CD4-positive, alpha-beta T cell treated with Interleukin-17A for 1 hour (primary cell): ENCODE results near the gene UTP11.
"Not testable (repeated sequence)": the region's sequence is repeated elsewhere in the genome, so short reads cannot be mapped to it uniquely, and the experiment has no call there.

Source experiments
- DNase-seq: peaks from one replicate; pipeline ENCODE4 v3.0.0-alpha.2; 2020

UTP11 gene, protein sequence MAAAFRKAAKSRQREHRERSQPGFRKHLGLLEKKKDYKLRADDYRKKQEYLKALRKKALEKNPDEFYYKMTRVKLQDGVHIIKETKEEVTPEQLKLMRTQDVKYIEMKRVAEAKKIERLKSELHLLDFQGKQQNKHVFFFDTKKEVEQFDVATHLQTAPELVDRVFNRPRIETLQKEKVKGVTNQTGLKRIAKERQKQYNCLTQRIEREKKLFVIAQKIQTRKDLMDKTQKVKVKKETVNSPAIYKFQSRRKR

DNA sequence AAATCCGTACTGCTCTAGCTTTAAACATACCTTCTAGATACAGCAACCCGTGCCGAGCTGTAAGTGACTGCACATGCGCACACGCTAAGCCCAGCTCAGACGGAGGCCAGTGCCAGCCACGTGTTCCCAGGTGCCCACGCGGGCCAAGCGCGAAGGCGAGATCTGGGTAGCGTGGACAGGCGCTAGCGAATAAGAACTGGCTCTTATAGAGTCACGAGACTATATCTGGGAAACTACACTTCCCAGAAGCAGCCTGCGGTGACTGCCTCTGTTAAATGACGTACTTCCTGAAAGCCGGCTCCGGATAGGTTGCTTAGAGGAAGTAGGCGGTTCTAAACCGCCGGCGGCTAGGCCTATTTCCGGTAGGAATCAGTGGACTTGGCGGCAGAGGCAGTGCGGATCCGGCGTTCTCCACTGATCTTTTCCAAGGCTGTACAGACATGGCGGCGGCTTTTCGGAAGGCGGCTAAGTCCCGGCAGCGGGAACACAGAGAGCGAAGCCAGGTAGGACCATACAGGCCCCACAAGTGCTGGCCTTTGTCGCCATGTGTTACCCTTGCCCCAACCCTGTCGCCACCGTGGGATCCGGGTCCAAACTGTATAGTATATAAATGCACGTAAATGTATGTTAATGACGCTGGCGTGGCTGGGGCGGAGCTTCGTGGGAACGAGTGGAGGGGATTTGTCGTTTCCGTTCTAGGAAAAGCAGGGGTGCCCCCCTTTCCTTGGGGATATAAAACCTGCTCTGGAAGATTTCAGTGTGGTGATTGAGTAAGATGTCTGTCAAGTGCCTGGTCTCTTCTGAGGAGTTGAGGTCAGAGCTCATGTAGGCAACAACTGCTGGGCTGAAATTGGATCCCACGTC, at the start of gene UTP11:
TSS of gene UTP11 (plus strand) at position 372 of the 864 bp plus-strand sequence. CDS start at position 441, 69 bp downstream.
- DNase-seq: peak; percentile 97

DNA sequence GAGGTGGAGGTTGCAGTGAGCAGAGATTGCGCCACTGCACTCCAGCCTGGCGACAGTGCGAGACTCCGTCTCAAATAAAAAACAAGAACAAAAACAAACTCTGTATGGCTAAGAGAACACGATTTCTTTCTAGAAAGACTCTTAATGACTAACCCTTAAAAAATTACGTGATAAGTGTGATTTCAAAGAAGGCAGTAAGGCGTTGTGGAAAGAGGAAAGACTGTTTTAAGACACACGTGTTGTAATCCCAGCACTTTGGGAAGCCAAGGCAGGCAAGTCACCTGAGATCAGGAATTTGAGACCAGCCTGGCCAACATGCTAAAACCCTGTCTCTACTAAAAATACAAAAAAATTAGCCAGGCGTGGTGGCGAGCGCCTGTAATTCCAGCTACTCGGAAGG, 48.4 kb upstream of the UTP11 start:
- not testable (repeated sequence) for DNase-seq

DNA sequence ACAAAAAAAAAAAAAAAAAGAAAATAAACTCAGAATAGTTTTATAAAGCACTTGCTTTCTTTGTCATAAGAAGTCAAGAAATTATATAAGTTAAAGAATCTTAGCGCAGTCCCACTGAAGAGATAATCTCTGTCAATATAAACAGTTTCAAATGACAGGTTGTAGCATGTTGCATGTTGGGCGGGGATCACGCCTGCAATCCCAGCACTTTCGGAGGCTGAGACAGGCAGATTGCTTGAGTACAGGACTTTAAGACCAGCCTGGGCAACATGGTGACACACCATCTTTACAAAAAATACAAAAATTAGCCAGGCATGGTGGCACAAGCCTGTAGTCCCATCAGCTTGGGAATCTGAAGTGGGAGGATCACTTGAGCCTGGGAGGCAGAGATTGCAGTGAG, 47.2 kb upstream of the UTP11 start:
- no peak for DNase-seq

DNA sequence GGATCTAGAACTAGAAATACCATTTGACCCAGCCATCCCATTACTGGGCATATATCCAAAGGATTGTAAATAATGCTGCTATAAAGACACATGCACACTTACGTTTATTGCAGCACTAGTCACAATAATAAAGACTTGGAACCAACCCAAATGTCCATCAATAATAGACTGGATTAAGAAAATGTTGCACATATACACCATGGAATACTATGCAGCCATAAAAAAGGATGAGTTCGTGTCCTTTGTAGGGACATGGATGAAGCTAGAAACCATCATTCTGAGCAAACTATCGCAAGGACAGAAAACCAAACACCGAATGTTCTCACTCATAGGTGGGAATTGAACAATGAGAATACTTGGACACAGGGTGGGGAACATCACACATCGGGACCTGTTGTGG, 38.9 kb upstream of the UTP11 start:
- not testable (repeated sequence) for DNase-seq

DNA sequence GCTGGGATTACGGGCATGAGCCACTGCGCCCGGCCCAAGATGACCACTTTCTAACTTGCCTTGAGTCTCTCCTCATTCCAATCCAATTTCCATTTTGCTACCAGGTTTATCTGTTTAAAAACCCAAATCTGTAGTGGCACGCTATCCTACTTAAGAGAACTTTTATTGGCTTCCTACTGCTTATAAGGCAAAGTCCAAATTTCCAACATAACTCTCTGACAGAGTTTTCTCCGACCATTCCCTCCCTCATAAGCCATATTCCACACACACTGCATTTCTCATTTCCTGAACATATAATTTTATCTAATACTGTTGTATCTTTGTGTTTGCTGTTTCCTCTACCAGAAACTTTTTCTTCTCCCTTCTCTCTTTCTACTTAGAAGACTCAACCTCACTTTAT, 38.0 kb upstream of the UTP11 start:
- DNase-seq: no peak

DNA sequence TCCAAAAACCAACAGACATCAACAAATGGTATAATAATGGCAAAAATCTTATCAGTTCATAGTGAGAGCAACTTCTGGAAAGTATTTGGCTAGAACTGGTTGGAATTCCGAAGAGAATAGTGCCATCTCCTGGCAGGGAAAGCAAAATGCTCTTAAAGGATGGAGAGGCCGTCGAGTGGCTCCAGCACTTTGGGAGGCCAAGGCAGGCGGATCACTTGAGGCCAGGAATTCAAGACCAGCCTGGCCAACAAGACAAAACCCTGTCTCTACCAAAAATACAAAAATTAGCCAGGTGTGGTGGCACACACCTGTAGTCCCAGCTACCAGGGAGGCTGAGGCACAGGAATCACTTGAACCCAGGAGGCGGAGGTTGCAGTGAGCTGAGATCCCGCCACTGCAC, 37.5 kb upstream of the UTP11 start:
- peak; percentile 30 for DNase-seq

DNA sequence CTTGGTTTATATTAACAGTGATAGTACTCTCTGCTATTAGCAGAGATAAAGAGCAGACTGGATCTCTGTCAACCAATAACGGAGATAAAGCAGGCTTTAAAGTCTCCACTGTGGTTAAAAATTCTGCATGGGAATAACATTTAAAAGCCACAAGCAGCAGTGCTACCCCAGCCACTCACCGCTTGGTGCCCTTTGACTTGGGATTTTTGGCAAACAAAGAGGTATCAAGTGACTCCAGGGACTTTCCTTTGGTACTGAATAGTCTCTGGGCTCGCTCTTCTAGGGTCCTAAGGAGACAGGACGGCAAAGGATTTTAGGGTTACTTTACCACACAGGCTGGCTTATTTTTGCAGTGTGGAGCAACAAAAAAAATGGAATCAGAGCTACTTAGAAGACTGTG, 34.0 kb upstream of the UTP11 start:
- DNase-seq: no peak

DNA sequence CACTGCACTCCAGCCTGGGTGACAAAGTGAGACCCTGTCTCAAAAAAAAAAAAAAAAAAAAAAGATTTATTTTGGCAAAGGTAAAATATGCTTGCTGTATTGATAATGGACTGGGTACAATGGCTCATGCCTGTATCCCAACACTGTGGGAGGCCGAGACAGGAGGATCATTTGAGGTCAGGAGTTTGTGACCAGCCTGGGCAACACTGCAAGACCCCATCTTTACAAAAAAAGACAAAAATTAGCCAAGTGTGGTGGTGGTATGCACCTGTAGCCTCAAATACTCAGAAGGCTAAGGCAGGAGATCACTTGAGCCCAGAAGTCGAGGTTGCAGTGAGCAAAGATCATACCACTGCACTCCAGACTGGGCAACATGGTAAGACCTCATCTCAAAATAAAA, 29.0 kb upstream of the UTP11 start:
- no peak for DNase-seq

DNA sequence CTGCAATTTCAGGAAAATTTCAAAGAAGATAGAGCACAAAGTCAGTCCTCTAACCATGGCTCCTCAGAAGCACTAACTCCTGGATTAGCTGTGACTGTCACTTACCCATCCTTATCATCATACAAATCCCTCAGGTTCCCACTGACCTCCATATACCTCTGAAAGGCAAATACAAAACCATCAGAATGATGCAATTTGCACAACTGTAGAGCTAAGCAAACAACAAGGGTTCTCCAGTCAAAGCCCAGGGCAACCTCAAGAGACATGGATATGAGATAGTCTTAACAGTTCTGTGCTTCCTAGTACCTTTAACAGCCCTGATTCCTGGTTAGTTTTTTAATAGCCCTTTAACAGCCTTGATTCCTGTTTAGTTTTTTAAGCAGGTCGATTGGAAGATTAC, 24.9 kb upstream of the UTP11 start:
- no peak for DNase-seq

DNA sequence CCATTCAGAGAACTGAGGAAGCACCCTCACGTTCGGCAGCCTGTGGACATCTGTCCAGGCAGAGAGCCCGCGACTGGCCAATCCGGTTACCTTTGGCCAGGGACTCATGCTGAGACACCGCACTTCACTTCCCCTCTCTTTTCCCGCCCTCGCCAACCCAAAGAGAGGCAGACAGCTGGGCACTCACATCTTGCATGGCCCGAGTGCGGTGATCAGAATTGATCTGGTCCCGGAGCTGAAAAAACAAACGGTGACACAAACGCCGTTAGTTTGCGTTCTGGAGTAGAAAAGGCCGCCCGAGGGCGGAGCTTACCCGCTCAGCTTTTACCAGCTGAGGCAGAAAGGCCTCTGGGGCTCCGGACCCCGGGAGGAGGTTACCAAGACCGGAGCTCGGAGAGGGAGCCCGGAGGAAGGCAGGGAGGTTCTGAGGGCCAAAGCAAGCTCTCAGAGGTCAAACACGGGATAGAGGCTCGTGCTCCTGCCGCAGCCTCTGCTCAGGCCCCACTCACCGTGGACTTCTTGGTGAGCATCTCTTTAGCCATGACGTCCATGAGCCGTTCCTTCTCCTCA, 23.1 kb upstream of the UTP11 start:
- peak; percentile 43 for DNase-seq

DNA sequence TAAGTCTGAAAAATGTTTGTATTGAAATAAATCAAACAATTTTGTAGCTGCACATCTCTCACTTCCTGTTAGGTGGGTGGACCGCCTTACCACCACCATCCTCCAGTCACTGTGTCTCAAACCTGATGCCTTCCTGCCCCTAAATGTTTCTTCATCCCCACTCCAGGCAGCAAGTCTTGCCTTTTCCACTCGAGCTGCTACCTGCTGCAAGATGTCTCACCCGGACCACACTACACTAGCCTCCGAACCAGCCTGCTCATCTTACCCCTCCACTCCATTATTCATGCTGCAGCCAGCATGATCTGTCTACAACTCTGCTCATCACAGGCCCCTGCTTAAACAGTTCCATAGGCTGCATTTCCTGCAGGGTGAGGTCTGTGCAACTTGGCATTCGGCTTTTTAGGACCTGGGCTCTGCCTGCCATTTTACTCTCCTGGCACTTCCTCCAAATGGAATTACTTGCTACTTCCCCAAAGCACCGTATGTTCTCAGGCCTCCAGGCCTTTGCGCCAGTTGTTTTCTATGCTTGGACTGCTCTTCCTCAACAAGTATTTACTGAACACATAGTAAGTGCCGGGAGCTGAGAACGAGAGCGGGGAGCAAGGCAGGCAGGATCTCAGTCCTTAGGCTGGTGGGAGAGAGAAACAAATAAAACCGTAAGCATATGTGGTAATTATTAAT, 17.5 kb upstream of the UTP11 start:
- DNase-seq: no peak

DNA sequence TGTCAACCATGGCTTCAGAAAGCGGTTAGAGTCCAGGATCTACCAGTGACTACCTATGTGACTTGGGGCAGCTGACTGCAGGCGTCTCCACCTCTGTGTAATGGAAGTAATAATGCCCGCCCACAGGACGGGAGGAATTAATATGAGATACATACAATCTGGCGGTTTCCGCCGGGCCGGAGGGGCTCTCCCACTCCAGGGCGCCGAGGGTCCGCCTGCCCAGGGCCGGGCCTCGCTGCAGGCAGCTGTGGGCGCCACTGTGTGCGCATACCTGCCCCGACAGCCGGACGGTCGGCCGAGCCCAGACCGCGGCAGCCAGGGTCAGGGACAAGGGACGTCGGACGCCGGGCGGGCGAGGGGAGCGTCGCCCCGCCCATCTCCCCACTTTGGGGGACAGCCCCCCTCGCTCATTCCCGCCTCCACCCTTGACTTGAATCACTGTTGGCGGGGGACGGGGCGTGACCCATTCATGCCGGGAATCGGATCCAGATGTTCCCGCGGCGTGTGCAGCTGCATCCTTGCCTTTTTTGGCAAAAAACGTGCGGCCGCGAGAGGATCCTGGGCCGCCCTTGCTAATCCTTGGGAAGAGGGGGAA, 16.7 kb upstream of the UTP11 start:
- peak; percentile 32 for DNase-seq

DNA sequence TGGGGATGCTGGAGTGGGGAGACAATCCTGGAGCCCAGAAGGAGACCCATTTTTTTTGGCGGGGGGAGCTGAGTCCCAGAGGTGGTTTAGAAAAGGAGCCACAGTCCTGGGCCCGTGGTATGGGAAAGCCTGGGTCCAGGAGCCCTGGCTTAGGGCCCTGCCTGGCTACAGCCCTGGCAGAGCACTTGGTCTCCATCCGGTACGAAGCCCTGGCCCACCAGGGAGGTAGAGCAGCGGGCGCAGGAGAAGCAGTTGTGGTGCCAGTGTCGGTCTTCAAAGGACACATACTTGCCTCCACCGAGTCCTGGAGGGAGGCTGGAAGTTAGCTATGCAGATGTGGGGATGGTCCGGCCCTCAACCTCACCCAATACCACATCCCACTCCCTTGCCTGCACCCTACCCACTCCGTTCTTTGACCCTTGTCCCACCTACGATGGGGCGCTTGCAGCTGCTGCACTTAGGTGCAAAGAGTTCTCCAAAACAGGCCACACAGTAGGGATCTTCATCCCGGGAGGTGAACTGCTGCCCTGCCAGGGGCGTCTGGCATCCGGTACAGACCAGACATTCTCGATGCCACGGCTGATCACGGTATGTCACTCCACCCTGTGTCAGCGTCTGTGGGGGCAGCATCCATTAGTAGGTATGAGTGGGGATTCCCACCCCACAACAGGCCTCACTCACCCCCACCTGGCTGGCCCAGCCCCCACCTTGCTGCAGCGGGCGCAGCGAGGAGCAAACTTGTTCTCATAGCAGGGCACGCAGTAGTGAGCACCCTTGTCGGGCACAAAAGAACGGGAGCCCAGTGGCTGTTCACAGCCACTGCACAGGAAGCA, 15.1 kb upstream of the UTP11 start:
- DNase-seq: no peak

DNA sequence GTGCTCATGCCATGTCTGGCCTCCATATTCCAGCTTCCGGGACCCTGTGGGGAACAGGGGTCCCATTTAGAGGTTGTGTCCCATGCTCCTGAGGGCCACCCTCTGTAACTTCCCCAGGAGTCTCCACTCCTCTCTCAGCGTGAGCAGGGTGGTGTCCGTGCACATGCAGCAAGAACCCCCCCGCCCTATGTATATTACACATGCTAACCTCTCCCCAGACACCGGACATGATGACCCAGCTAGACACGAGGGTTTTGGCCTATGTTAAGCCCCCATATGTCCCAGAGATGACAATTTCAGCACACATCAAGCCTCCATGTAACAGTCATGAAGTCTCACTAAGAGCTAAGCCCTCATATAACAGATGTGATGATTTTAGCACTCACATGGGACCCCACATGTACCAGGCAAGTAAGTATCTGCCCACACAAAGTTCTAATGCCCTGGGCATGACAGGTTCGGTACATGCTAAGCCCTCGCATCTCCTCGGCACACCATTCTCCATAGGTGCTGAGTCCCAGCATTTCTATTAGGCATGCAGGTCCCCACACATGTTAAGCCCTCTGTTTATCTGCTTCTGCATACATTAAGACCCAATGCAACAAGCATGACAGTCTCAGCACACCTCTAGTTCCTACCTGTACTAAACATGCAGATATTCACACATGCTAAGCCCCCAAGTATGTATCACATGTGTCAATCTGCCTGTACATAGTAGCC, 14.3 kb upstream of the UTP11 start:
- DNase-seq: no peak

DNA sequence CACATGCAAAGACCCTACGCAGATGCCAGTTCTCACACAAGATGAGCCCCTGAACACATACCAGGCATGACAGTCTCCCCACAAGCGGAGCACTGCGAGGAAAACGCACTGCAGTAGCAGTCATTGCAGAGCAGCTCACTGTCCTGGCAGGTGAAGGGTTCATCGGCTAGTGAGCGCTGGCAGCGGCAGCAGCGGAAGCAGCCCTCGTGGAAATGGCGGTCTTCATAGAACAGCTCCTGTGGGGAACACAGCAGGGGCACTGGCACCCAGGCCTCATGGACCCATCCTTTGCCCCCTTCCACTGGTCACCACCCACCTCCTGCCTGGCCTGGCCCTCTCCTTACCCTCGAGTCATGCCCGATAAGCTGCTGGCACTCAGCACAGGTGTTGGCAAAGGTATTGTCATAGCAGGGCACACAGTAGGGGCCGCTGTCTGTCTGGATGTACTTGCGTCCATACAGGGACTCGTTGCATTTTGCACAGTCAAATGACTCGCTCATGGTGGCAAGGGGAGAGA, 13.6 kb upstream of the UTP11 start:
- no peak for DNase-seq

DNA sequence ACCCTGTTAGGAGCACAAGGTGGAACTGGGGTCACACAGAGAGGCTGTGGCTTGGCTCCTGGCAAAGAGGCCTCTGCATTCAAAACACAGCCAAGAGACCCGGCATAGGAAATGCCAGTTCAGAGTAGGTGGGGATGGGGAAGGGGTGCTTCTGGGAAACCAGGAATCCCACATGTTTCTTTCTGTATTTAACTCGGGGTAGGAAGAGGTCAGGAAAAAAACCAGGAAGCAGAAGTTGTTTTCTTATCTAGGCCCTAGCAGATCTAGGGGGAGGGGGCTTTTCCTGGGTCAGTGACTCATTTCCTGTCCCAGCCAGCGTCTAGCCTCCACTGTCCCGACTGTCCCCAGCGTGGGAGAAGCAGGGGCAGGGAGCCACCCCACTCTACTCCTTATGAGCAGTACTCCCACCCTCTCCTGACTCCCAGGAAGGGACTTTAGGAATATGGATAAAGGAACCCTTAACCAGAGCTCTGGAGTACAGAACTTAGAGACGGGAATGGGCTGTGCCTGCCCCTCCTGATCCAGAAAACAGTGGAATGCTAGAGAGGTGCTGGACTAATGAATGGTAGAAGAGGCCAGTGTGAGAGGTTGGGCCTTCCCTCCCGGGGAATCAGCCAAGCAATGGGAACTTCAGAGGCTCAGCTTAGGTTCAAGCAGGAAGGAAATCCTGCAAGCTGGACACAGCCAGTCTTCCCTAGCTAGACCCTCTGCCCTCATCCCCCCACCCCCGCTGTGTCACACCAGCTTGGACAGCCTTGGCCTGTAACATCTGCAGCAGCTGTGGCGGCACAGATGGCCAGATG, 12.9 kb upstream of the UTP11 start:
- DNase-seq: peak; percentile 7

DNA sequence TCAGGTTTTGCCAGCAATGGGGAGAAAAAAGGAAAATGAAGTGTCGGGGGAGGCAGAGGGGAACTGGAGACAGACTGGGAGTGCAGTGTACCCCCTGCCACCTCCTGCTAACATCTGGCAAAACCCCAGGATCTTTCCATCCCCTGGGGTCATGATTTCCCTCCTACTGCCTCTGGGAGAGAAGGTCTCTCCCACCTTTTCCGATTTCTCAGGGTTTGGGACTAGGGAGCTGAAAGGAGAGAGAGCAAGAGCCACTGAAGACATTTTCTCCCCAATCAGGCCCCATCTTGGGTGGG, 12.4 kb upstream of the UTP11 start:
- DNase-seq: no peak

DNA sequence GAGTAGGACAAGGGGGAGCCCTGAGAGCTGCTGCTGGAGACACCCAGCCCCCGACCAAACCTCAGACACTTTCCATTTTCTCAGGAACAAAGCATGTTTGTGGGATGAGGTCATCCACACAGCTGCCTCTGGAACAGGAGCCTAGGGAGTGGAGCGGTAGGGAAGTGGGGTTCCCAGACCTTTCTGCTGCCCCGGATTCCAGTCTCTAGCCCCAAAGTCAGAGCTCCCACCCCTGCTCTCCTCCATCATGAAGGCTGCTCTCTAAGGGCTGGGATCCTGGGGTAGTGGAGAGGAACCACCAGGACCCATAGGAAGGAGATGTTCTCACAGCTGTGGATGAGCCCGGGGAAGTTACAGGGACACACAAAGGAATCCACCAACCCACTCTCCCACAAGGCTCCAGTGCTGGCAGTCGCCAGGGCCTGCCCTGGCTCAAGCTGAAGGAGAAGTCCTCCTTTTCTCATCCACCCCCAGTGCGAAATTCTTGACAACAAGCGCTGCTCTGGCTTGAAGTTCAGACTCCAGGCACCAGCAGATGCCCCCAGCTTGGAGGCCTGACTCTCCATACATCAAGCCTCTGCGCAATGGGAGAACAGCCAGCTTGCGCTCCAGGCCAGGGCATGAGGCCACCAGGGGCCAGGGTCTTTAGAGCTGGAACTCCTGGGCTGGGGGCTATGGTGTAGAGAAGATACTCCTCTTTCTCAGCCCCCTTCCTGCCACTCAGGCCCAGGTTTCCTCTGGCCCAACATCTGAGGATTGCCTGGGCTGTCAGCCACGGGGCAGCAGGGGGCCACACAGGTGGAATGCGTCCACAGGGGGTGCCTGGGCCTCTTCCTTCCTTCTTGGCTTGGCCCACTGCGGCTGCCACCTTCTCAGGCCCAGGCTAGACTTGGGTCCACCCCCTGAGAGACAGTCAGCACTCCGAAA, 11.7 kb upstream of the UTP11 start:
- no peak for DNase-seq
